ENCODE data around the gene MXRA8.

- no peak for TF ChIP-seq CTCF (IDR thresholded peaks at IDR 0.05)
- TF ChIP-seq POLR2A (IDR thresholded peaks at IDR 0.05): no peak
Measured at GRCh38 chr1:1376551-1377226, 18.3 kb upstream of the MXRA8 start.
